GM12878 (cell line): ENCODE measurements around the gene NR1H4.

Experiments used
- CHD2 ChIP-seq: IDR thresholded peaks from 2 replicates; pipeline ENCODE4 v1.6.1; 2011; ENCODE audit warnings: low read depth, low read length, improper control_type of control experiment, borderline replicate concordance
- FOS ChIP-seq: IDR thresholded peaks from 3 replicates; pipeline ENCODE4 v1.6.1; 2011; ENCODE audit warnings: borderline replicate concordance; ENCODE audit not compliant: insufficient read length; ENCODE audit errors: extremely low read depth
- POLR2A ChIP-seq: IDR thresholded peaks from 2 replicates; pipeline ENCODE4 v1.6.1; 2011; ENCODE audit warnings: low read depth, mild to moderate bottlenecking, low read length
- POLR2AphosphoS5 ChIP-seq: IDR thresholded peaks from 2 replicates; pipeline ENCODE4 v1.6.1; 2011; ENCODE audit warnings: mild to moderate bottlenecking, low read length, inconsistent platforms
- RCOR1 ChIP-seq: conservative IDR thresholded peaks from 2 replicates; pipeline ENCODE4 v1.6.1; 2012; ENCODE audit warnings: low read depth, low read length, improper control_type of control experiment
- TF ChIP-seq, protein P1 (sequence below): IDR thresholded peaks from 2 replicates; pipeline ENCODE4 v1.6.1; 2011; ENCODE audit warnings: borderline replicate concordance, low read depth, mild to moderate bottlenecking, moderate library complexity, low read length; ENCODE audit not compliant: insufficient read depth, poor library complexity, severe bottlenecking
- TF ChIP-seq, protein P2 (sequence below): IDR thresholded peaks from 2 replicates; pipeline ENCODE4 v1.6.1; 2012; ENCODE audit warnings: low read depth, low read length, improper control_type of control experiment
- TF ChIP-seq, protein P3 (sequence below): IDR thresholded peaks from 2 replicates; pipeline ENCODE4 v1.6.1; 2012; ENCODE audit warnings: mild to moderate bottlenecking, low read depth, low read length
- TF ChIP-seq, protein P4 (sequence below), 3 experiments: IDR thresholded peaks in 2 of 3; conservative IDR thresholded peaks in 1 of 3; 2 replicates each; pipeline ENCODE4 v1.5.1; 2011; ENCODE audit warnings: low read depth in 3 of 3, low read length in 3 of 3, mild to moderate bottlenecking in 3 of 3, control low read depth in 2 of 3, moderate library complexity in 2 of 3, inconsistent platforms in 1 of 3, mixed read lengths in 1 of 3; ENCODE audit not compliant: control insufficient read depth in 2 of 3, insufficient read depth in 1 of 3; ENCODE audit errors: extremely low read depth in 1 of 3

DNA sequence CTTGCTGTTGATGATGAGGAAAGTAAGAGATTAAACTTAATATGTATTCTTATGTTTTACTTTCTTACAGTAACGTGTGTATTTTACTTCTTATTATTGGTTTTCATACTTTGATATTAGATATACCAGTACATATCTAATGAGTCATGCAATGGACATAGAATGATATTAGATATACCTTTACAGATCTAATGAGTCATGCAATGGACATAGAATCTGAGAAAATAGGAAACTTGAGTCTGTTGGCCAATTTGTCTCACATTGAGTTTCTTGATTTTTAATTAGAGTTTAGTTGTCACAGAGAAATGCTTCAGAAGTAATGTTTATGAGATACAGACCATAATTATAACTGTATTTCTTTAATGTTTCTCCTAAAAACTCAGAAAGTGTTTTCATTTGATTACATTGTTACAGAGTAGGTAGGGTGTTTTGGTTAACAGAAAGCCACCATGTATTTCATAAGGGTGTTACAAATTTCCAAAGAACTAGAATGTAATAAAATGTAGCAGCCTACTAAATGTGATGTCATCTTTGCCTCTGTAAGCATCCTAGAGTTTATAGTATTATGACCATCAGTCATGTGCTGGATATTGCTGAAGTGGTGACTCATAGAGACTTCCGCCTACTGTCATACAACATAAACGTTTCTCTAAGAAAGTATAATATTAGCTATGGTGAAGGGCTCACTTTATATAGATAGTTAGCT, 102.8 kb downstream of the NR1H4 start:
- TF ChIP-seq, protein P1, sequence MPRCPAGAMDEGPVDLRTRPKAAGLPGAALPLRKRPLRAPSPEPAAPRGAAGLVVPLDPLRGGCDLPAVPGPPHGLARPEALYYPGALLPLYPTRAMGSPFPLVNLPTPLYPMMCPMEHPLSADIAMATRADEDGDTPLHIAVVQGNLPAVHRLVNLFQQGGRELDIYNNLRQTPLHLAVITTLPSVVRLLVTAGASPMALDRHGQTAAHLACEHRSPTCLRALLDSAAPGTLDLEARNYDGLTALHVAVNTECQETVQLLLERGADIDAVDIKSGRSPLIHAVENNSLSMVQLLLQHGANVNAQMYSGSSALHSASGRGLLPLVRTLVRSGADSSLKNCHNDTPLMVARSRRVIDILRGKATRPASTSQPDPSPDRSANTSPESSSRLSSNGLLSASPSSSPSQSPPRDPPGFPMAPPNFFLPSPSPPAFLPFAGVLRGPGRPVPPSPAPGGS, result no peak
- TF ChIP-seq POLR2AphosphoS5 (no peak), CHD2 (no peak), POLR2A (no peak), RCOR1 (no peak), FOS (no peak)
- TF ChIP-seq, protein P2, sequence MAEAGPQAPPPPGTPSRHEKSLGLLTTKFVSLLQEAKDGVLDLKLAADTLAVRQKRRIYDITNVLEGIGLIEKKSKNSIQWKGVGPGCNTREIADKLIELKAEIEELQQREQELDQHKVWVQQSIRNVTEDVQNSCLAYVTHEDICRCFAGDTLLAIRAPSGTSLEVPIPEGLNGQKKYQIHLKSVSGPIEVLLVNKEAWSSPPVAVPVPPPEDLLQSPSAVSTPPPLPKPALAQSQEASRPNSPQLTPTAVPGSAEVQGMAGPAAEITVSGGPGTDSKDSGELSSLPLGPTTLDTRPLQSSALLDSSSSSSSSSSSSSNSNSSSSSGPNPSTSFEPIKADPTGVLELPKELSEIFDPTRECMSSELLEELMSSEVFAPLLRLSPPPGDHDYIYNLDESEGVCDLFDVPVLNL, result no peak
- TF ChIP-seq, protein P3, sequence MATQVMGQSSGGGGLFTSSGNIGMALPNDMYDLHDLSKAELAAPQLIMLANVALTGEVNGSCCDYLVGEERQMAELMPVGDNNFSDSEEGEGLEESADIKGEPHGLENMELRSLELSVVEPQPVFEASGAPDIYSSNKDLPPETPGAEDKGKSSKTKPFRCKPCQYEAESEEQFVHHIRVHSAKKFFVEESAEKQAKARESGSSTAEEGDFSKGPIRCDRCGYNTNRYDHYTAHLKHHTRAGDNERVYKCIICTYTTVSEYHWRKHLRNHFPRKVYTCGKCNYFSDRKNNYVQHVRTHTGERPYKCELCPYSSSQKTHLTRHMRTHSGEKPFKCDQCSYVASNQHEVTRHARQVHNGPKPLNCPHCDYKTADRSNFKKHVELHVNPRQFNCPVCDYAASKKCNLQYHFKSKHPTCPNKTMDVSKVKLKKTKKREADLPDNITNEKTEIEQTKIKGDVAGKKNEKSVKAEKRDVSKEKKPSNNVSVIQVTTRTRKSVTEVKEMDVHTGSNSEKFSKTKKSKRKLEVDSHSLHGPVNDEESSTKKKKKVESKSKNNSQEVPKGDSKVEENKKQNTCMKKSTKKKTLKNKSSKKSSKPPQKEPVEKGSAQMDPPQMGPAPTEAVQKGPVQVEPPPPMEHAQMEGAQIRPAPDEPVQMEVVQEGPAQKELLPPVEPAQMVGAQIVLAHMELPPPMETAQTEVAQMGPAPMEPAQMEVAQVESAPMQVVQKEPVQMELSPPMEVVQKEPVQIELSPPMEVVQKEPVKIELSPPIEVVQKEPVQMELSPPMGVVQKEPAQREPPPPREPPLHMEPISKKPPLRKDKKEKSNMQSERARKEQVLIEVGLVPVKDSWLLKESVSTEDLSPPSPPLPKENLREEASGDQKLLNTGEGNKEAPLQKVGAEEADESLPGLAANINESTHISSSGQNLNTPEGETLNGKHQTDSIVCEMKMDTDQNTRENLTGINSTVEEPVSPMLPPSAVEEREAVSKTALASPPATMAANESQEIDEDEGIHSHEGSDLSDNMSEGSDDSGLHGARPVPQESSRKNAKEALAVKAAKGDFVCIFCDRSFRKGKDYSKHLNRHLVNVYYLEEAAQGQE, result no peak
- TF ChIP-seq, protein P4, sequence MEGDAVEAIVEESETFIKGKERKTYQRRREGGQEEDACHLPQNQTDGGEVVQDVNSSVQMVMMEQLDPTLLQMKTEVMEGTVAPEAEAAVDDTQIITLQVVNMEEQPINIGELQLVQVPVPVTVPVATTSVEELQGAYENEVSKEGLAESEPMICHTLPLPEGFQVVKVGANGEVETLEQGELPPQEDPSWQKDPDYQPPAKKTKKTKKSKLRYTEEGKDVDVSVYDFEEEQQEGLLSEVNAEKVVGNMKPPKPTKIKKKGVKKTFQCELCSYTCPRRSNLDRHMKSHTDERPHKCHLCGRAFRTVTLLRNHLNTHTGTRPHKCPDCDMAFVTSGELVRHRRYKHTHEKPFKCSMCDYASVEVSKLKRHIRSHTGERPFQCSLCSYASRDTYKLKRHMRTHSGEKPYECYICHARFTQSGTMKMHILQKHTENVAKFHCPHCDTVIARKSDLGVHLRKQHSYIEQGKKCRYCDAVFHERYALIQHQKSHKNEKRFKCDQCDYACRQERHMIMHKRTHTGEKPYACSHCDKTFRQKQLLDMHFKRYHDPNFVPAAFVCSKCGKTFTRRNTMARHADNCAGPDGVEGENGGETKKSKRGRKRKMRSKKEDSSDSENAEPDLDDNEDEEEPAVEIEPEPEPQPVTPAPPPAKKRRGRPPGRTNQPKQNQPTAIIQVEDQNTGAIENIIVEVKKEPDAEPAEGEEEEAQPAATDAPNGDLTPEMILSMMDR (IDR thresholded peaks at IDR 0.05 in 2 of 3, conservative IDR thresholded peaks at IDR 0.05 in 1 of 3; ENCODE audit: control insufficient read depth in 2 of 3, extremely low read depth in 1 of 3, insufficient read depth in 1 of 3, low read depth in 3 of 3, low read length in 3 of 3), result no peak
